ENCODE data around the gene CPTP. TPM values are rescaled to one million over a fixed set of nuclear protein-coding genes. Genes with fewer than 3 reads are reported as not detected.

The CPTP gene
- total RNA-seq, 1 donor from 2014 or later, result 44.3 TPM

GRCh38 chr1:1330366-1331067, 5.9 kb downstream of the CPTP start:
- no peak for DNase-seq (ENCODE audit: low read depth)
- Histone ChIP-seq H3K36me3 (ENCODE audit: control insufficient read depth, insufficient read depth, low read length) (no peaks in the 10 kb centered on the region), H3K4me3 (ENCODE audit: low read depth, low read length) (no peak overlapping the region), H3K27me3 (ENCODE audit: control insufficient read depth, insufficient read depth, low read length) (peaks cover 2% of the 10 kb centered on the region)
- TF ChIP-seq, protein P1, sequence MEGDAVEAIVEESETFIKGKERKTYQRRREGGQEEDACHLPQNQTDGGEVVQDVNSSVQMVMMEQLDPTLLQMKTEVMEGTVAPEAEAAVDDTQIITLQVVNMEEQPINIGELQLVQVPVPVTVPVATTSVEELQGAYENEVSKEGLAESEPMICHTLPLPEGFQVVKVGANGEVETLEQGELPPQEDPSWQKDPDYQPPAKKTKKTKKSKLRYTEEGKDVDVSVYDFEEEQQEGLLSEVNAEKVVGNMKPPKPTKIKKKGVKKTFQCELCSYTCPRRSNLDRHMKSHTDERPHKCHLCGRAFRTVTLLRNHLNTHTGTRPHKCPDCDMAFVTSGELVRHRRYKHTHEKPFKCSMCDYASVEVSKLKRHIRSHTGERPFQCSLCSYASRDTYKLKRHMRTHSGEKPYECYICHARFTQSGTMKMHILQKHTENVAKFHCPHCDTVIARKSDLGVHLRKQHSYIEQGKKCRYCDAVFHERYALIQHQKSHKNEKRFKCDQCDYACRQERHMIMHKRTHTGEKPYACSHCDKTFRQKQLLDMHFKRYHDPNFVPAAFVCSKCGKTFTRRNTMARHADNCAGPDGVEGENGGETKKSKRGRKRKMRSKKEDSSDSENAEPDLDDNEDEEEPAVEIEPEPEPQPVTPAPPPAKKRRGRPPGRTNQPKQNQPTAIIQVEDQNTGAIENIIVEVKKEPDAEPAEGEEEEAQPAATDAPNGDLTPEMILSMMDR (IDR thresholded peaks at IDR 0.05; ENCODE audit: insufficient read depth, low read length, poor library complexity, severe bottlenecking), result no peak

DNA sequence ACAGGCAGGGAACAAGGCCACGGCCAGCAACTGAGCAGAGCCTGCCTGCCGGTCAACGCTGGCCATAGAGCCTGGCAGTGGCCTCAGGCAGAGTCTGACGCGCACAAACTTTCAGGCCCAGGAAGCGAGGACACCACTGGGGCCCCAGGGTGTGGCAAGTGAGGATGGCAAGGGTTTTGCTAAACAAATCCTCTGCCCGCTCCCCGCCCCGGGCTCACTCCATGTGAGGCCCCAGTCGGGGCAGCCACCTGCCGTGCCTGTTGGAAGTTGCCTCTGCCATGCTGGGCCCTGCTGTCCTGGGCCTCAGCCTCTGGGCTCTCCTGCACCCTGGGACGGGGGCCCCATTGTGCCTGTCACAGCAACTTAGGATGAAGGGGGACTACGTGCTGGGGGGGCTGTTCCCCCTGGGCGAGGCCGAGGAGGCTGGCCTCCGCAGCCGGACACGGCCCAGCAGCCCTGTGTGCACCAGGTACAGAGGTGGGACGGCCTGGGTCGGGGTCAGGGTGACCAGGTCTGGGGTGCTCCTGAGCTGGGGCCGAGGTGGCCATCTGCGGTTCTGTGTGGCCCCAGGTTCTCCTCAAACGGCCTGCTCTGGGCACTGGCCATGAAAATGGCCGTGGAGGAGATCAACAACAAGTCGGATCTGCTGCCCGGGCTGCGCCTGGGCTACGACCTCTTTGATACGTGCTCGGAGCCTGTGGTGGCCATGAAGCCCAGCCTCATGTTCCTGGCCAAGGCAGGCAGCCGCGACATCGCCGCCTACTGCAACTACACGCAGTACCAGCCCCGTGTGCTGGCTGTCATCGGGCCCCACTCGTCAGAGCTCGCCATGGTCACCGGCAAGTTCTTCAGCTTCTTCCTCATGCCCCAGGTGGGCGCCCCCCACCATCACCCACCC, 6.7 kb downstream of the CPTP start, which contains the start of gene TAS1R3:
Gene TAS1R3, plus strand, starts transcription at position 213 of the 898 bp plus-strand sequence. Its CDS starts 66 bp downstream, at position 279.
- TF ChIP-seq, protein P1 (IDR thresholded peaks at IDR 0.05; ENCODE audit: insufficient read depth, low read length, poor library complexity, severe bottlenecking), result no peak
- no peaks in the 10 kb centered on the region for H3K36me3 ChIP-seq (ENCODE audit: control insufficient read depth, insufficient read depth, low read length)

GRCh38 chr1:1332031-1332755, 7.6 kb downstream of the CPTP start:
- Histone ChIP-seq H3K27me3 (ENCODE audit: control insufficient read depth, insufficient read depth, low read length) (peaks cover 2% of the 10 kb centered on the region), H3K36me3 (ENCODE audit: control insufficient read depth, insufficient read depth, low read length) (no peaks in the 10 kb centered on the region), H3K4me3 (ENCODE audit: low read depth, low read length) (no peak overlapping the region)
- no peak for DNase-seq (ENCODE audit: low read depth)
- TF ChIP-seq, protein P1 (IDR thresholded peaks at IDR 0.05; ENCODE audit: insufficient read depth, low read length, poor library complexity, severe bottlenecking), result no peak

More for the DNA sequence above, 6.7 kb downstream of the CPTP start, which contains the start of gene TAS1R3:
- no peak for DNase-seq (ENCODE audit: low read depth)
- Histone ChIP-seq H3K4me3 (ENCODE audit: low read depth, low read length) (no peak within 1 kb of the TSS), H3K27me3 (ENCODE audit: control insufficient read depth, insufficient read depth, low read length) (peaks cover 2% of the 10 kb centered on the region)

DNA sequence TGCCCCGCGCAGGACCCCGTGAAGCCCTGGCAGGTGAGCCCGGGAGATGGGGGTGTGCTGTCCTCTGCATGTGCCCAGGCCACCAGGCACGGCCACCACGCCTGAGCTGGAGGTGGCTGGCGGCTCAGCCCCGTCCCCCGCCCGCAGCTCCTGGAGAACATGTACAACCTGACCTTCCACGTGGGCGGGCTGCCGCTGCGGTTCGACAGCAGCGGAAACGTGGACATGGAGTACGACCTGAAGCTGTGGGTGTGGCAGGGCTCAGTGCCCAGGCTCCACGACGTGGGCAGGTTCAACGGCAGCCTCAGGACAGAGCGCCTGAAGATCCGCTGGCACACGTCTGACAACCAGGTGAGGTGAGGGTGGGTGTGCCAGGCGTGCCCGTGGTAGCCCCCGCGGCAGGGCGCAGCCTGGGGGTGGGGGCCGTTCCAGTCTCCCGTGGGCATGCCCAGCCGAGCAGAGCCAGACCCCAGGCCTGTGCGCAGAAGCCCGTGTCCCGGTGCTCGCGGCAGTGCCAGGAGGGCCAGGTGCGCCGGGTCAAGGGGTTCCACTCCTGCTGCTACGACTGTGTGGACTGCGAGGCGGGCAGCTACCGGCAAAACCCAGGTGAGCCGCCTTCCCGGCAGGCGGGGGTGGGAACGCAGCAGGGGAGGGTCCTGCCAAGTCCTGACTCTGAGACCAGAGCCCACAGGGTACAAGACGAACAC, 8.3 kb downstream of the CPTP start:
- H3K27me3 ChIP-seq (ENCODE audit: control insufficient read depth, insufficient read depth, low read length), result peaks cover 2% of the 10 kb centered on the region
- DNase-seq (ENCODE audit: low read depth), result no peak
- H3K36me3 ChIP-seq (ENCODE audit: control insufficient read depth, insufficient read depth, low read length), result no peaks in the 10 kb centered on the region
- TF ChIP-seq, protein P1 (IDR thresholded peaks at IDR 0.05; ENCODE audit: insufficient read depth, low read length, poor library complexity, severe bottlenecking), result no peak
- no peak overlapping the region for H3K4me3 ChIP-seq (ENCODE audit: low read depth, low read length)

GRCh38 chr1:1333551-1334241, 9.1 kb downstream of the CPTP start:
- TF ChIP-seq, protein P1 (IDR thresholded peaks at IDR 0.05; ENCODE audit: insufficient read depth, low read length, poor library complexity, severe bottlenecking), result no peak
- no peaks in the 10 kb centered on the region for H3K36me3 ChIP-seq (ENCODE audit: control insufficient read depth, insufficient read depth, low read length)
- no peak for DNase-seq (ENCODE audit: low read depth)
- peaks cover 2% of the 10 kb centered on the region for H3K27me3 ChIP-seq (ENCODE audit: control insufficient read depth, insufficient read depth, low read length)
- H3K4me3 ChIP-seq (ENCODE audit: low read depth, low read length), result no peak overlapping the region
